GM12872 (cell line): Measurements from ENCODE around the gene PLEKHH3.

ENCODE experiments used
- CTCF ChIP-seq: IDR thresholded peaks from 3 replicates; pipeline ENCODE4 v1.5.1; 2011; ENCODE audit warnings: low read depth, mild to moderate bottlenecking, low read length, moderate library complexity; ENCODE audit not compliant: insufficient read depth

The PLEKHH3 gene

GRCh38 chr17:42679492-42680330, 2.9 kb upstream of the PLEKHH3 start:
- TF ChIP-seq CTCF, result peak; percentile 93

- no peak for TF ChIP-seq CTCF
Measured at GRCh38 chr17:42678951-42679491, 2.2 kb upstream of the PLEKHH3 start.

GRCh38 chr17:42677921-42678781, 1.4 kb upstream of the PLEKHH3 start:
- TF ChIP-seq CTCF, result no peak

GRCh38 chr17:42677012-42677857, 441 bp upstream of the PLEKHH3 start:
- TF ChIP-seq CTCF, result no peak

GRCh38 chr17:42675965-42676423, 800 bp downstream of the PLEKHH3 start:
- no peak for TF ChIP-seq CTCF

GRCh38 chr17:42675348-42675964, 1.3 kb downstream of the PLEKHH3 start:
- no peak for TF ChIP-seq CTCF
